Measurements from ENCODE around the gene L1TD1.
"Not testable (repeated sequence)": the region's sequence is repeated elsewhere in the genome, so short reads cannot be mapped to it uniquely, and the experiment has no call there.

Gene L1TD1

GRCh38 chr1:62194651-62195544 is at the start of gene L1TD1:
Gene L1TD1, plus strand, starts transcription at chr1:62194849. Its CDS starts 11,780 bp downstream, at chr1:62206629.
- TF ChIP-seq CTCF (IDR thresholded peaks at IDR 0.05; ENCODE audit: low read depth, low read length, missing control alignments) = no peak
- no peak for DNase-seq (ENCODE audit: extremely low read depth, low read depth)
- H3K4me3 ChIP-seq (replicated peaks; ENCODE audit: low read depth, low read length) = 0 out of 2 replicates have a peak within 1 kb of the TSS, but pooled peaks have one; percentile 3

GRCh38 chr1:62159940-62160348 is 34.7 kb upstream of the L1TD1 start:
- no peak for TF ChIP-seq CTCF (IDR thresholded peaks at IDR 0.05; ENCODE audit: low read depth, low read length, missing control alignments)
- no peak overlapping the region for H3K4me3 ChIP-seq (replicated peaks; ENCODE audit: low read depth, low read length)
- no peak for DNase-seq (ENCODE audit: extremely low read depth, low read depth)

GRCh38 chr1:62161711-62162110 is 32.9 kb upstream of the L1TD1 start:
- DNase-seq (ENCODE audit: extremely low read depth, low read depth) = no peak
- no peak overlapping the region for H3K4me3 ChIP-seq (replicated peaks; ENCODE audit: low read depth, low read length)
- TF ChIP-seq CTCF (IDR thresholded peaks at IDR 0.05; ENCODE audit: low read depth, low read length, missing control alignments) = no peak

- not testable (repeated sequence) for H3K4me3 ChIP-seq (replicated peaks; ENCODE audit: low read depth, low read length); DNase-seq (ENCODE audit: extremely low read depth, low read depth)
Measured at GRCh38 chr1:62170380-62170779, 24.3 kb upstream of the L1TD1 start.

- peak; percentile 68 for TF ChIP-seq CTCF (IDR thresholded peaks at IDR 0.05; ENCODE audit: low read depth, low read length, missing control alignments)
- no peak overlapping the region for H3K4me3 ChIP-seq (replicated peaks; ENCODE audit: low read depth, low read length)
- peak; percentile 19 for DNase-seq (ENCODE audit: extremely low read depth, low read depth)
Measured at GRCh38 chr1:62175568-62176179, 19.0 kb upstream of the L1TD1 start.

- no peak for DNase-seq (ENCODE audit: extremely low read depth, low read depth)
- no peak overlapping the region for H3K4me3 ChIP-seq (replicated peaks; ENCODE audit: low read depth, low read length)
- no peak for TF ChIP-seq CTCF (IDR thresholded peaks at IDR 0.05; ENCODE audit: low read depth, low read length, missing control alignments)
Measured at GRCh38 chr1:62176597-62177312, 17.9 kb upstream of the L1TD1 start.

GRCh38 chr1:62177621-62178020 is 17.0 kb upstream of the L1TD1 start:
- no peak for TF ChIP-seq CTCF (IDR thresholded peaks at IDR 0.05; ENCODE audit: low read depth, low read length, missing control alignments)
- H3K4me3 ChIP-seq (replicated peaks; ENCODE audit: low read depth, low read length) = no peak overlapping the region
- no peak for DNase-seq (ENCODE audit: extremely low read depth, low read depth)
